T-helper 9 cell (primary cell): ENCODE data around the gene RFLNA.
"Not testable (repeated sequence)": the region's sequence is repeated elsewhere in the genome, so short reads cannot be mapped to it uniquely, and the experiment has no call there.

Source experiments
- DNase-seq: peaks from one replicate; pipeline ENCODE4 v3.0.0-alpha.2; 2020

RFLNA gene

GRCh38 chr12:124321556-124322270 is 26.8 kb downstream of the RFLNA start:
- no peak for DNase-seq

DNA sequence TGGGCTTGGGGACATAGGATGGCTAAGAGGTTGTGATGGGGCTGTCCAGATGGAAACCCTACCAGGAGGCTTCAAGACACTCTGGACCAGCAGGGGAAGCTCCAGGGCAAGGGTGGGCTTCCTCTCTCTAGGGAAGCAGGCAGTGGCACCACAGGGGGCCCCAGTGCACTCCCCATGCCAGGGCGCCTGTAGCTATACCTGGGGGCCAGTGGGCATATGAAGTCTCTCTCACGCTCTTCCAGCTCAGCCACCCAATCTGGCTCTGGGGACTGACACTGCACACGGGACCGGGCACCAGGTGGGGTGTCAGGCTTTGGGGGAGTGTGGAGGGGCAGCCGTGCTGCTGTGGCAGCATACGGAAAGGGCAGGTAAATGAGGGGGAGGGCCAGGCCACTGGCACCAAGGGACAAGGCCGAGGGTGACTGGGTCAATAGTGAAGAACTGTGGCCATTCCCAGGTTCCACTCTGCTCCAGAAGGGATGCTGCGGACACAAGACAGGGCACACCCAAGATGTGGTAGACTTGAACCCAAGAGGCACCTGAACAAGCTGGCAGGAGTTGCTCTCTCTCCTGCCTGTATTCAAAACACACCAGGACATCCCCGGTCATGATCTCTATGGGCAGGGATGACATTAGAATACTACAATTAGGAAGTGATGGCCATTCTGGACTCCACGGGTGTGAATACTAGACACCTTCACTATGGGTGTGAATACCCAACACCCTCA is 27.5 kb downstream of the RFLNA start:
- DNase-seq = no peak

DNA sequence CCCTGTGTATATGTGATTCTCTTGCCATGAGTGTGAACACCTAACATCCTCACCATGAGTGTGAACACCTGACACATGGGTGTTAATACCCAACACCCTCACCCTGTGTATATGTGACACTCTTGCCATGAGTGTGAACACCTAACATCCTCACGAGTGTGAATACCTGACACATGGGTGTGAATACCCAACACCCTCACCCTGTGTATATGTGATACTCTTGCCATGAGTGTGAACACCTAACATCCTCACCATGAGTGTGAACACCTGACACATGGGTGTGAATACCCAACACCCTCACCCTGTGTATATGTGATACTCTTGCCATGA is 28.1 kb downstream of the RFLNA start:
- DNase-seq = not testable (repeated sequence)

- no peak for DNase-seq
Measured at GRCh38 chr12:124323771-124324530, 29.1 kb downstream of the RFLNA start.

DNA sequence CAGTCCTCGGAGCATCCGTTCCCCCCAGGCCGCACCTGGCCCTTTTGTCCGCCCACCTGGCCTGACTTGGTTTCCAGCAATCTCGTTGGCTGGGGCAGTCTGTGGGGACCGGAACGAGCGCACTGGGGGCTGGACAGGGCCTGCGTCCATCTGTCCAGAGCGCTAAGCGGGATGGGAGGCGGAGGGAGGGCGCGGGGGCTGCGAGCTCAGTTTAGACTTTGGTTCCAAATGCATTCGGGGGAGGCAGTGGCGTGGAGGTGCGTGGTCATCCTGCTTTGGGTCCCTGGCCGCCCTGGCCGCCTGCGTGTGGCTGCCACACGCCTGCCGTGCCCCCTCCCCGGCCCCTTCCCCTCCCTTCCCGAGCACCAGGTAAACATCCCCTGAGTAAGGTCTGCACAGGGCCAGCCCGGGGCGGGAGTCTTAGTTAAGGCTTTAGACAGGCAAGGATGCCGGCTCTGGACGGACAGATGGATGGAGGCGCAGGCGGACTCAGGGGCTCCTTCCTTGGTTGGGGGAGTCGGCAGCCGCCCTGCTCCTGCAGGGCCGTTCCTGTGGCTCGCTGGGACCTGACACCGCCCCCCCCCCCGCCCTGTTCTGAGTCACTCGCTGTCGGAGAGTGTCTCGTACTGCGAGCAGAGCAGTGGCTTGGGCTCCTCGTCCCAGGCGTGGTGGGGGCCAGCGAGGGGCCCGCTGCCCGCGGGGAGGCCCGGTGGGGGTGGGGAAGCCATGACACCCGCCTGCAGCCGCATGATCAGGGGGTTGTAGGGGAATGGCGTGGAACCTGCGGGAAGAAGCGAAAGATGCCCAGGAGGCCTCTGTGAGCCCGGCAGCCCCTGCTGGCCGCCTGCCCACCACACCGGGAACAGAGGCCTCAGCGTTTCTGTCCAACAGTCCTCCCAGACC is 30.2 kb downstream of the RFLNA start:
- no peak for DNase-seq

DNA sequence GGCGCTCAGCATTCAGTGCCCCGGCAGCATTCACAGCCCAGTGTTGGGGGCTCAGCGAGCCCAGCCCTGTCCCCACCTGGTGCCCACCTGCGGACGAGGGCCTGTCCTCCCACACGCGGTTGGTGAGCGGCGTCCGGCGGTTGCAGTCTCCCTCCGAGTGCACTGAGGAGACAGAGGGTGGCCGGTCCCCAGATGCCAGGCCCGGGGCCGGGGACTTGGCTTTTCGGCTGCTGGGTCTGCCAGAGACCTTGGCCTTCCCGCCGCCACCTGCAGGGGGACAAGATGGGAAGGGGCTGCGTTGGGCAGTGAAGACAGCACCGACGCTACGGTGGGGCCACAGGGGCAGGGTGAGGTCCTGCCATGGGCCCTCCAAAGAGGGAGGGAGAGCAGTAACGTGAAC is 31.2 kb downstream of the RFLNA start:
- no peak for DNase-seq

GRCh38 chr12:124326871-124327270 is 32.0 kb downstream of the RFLNA start:
- DNase-seq = no peak

DNA sequence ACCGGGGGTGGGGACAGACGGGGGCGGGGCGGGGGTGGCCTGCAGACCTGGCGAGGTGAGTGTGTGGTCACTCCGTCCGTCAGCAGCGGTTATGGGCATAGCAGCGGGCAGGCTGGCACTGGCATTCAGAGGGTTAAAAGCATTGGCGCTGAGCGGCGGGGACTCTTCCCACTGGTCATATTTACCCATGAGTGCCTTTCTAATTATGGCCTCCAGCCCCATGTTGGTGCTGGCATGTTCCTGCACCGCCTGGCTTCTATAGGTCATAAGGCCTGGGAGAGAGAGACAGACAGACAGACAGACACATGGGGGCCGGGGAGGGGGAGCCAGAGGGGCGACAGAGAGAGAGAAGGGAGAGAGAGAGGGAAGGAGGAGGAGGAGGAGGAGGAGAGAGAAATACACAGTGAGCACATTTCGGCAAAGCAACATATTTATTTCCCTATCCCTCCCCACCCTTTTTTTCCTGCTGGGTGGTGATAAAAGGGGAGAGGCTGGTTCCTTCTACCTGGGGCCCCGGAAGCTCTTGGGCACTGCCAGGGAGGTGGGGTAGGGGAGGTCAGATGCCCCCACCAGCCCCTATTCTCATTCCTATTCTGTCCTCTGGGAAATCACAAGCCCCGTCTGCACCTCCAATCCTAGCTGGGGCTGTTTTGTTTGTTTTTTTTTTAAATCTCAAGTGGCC is 32.6 kb downstream of the RFLNA start:
- no peak for DNase-seq

DNA sequence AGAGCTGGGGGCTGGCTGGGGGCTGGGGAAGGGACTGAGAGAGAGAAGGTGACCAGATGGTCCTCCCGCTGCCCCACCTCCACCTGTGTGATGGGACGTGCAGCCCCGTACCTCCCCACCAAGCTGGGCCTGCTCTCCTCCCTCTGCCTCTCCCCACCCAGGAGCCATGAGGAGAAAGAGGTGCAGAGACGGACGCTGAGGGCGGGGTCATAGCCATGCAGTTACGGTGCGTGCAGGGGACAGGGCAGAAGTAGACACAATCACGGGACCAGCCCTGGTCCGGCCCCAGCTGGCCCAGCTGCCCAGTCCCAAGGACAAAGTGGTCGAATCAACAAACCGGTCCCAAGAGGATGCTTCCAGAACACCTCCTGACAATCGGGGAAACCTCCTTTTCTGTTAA is 33.2 kb downstream of the RFLNA start:
- no peak for DNase-seq

GRCh38 chr12:124328636-124329035 is 33.7 kb downstream of the RFLNA start:
- DNase-seq = no peak

DNA sequence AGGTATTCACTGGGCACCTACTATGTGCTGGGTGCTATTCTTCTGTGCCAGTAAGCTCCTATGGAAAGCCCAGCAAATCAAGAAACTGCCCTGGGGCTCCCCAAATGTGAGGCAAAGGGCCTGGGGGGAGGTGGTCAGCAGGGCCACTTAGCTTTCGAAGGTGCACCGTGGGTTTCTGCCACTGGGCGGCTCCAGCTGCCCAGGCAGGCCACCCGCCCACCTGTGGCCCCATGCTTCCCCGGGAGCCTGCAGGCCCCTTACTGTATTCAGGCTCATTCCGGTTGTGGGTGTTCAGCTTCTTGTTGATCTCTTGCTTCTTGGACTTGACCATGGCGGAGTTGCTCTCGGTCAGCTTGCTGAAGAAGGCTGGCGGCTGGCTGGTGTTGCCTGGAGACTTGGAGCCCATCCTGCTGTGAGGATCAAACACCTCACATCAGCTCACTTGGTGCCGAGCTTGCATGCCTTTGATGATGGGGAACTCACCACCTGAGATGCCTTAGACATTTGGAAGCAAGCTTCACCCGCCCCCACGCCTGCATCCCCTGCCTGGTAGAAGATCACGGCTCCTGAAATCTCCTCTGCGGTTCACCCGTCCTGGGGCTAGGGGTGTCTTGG is 37.3 kb downstream of the RFLNA start:
- DNase-seq = no peak

DNA sequence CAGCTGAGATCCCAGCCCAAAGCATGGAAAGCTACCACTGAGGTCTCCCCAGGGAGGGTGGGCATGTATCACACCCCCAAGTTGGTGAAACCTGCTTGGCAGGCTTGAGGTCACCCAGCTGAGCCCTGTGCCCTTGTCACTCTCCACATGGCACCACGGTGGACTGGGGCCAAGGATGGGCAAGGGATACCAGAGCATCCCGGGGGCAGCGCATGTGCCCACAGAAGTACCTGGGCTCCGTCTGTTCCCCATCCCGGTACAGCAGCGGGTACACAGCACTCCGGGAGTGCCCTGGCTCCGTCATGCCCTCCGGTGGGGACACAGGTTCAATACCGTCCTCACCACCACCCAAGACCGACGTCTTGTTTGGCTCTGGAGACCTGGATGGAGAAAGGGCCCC is 38.0 kb downstream of the RFLNA start:
- DNase-seq = no peak

- DNase-seq = no peak
Measured at GRCh38 chr12:124333724-124334123, 38.8 kb downstream of the RFLNA start.

GRCh38 chr12:124334266-124334665 is 39.4 kb downstream of the RFLNA start:
- DNase-seq = no peak

DNA sequence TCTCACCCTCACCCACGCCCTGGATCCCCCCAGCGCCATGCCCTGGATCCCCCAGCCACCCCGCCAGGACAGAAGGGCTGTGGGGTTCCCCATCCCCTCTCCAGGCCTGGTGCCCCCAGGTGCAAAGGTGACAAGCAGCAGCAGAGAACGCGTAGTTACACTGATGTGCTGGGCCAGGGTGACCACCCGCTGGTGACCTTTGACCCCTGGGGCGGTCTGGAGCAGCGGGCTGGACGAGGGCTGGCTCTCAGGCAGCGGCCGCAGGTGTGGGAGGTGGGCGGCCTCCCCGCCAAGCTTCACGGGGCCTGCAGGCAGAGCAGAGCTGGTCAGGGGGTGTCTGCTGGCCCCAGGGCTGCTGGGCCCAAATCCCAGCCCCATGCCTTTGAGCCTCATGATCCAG is 40.1 kb downstream of the RFLNA start:
- no peak for DNase-seq

GRCh38 chr12:124335426-124336183 is 40.7 kb downstream of the RFLNA start:
- no peak for DNase-seq

GRCh38 chr12:124336184-124336437 is 41.2 kb downstream of the RFLNA start:
- DNase-seq = no peak

DNA sequence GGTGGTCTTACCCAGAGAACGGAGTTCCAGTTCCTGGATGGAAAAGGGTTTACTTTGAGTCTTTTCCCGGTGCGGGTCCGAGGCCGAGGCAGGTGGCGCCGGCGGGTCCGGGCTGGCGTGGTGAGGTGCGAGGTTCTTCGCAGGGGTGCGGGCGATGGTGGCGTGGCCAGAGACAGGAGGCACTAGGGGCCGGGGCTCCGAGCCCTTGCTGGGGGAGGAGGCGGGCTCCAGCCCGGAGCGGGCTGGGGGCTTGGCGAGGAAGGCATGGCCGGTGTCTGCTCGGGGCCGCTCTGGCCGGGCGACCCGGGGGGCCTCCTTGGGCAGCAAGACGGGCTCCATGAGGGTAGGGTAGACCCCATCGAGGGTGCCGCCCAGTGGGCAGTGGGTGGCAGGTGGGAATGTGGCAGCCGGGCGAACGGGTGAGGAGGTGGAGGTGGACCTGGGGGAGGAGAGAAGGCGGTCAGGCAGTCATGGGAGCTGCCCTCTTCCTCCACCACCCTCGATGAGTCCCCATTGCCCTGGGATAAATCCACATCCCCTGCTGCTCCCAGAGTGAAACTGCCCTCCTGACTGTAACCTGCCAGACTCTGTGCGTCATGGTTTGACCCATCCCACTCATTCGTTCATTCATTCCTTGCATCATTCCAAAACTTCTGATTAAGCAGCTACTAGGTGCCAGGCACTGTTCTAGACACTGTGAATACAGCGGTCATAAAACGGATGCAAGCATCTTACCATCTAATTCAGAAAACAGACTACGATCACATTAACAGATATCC is 42.0 kb downstream of the RFLNA start:
- DNase-seq = no peak

DNA sequence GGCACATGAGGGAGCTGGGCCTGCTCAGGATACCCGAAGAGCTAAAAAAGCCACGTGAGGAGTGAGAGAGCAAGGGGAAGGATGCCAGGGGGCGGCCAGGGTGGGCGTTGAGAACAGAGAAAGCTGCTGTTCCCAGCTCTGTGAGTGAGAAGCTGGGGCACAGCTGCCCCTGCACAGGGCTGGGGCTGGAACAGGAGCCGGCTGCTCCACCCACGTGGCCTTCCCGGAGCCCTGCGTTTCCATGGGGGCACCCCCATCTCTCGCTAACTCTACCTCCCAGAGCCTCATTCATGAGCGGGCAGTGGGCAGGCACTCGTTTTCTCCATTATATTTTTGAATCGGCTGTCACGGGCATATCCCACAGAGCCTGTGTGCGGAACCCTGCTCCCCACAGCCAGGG is 42.7 kb downstream of the RFLNA start:
- no peak for DNase-seq

DNA sequence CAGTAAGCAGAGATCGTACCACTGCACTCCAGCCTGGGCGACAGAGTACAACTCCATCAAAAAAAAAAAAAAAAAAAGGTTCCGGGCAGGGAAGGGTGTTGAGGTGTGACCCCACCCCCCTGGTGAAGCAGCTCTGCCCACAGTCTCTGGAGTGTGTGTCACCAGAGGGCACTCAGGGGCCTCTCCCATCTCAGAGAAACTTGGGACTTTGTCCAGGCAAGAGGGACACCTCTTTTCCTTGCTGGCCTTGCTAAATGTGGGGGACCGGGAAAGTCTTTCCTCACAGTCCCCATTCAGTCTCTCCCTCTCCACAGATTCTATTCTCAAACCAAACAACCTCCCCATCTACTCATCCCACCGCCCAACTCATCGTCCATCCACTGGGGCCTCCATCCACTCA is 43.6 kb downstream of the RFLNA start:
- DNase-seq = no peak
